ENCODE results near the gene NFATC2IP.
"Not testable (repeated sequence)": the region's sequence is repeated elsewhere in the genome, so short reads cannot be mapped to it uniquely, and the experiment has no call there.

The NFATC2IP gene

GRCh38 chr16:28967156-28967555, 16.4 kb downstream of the NFATC2IP start:
- H3K9me3 Mint-ChIP-seq, result no peaks in the 10 kb centered on the region
- H3K4me1 Mint-ChIP-seq, result no peaks in the 10 kb centered on the region
- no peak for TF ChIP-seq CTCF (IDR thresholded peaks at IDR 0.05)
- no peak overlapping the region for H3K27ac Mint-ChIP-seq
- no peak for DNase-seq
- H3K36me3 Mint-ChIP-seq (ENCODE audit: low read depth), result peaks cover 33% of the 10 kb centered on the region
- no peaks in the 10 kb centered on the region for H3K27me3 Mint-ChIP-seq (ENCODE audit: low read depth, poor library complexity)
- H3K4me3 Mint-ChIP-seq, result no peak overlapping the region

- peaks cover 11% of the 10 kb centered on the region for H3K36me3 Mint-ChIP-seq (ENCODE audit: low read depth)
Observed at GRCh38 chr16:28969696-28970095, 19.0 kb downstream of the NFATC2IP start.

DNA sequence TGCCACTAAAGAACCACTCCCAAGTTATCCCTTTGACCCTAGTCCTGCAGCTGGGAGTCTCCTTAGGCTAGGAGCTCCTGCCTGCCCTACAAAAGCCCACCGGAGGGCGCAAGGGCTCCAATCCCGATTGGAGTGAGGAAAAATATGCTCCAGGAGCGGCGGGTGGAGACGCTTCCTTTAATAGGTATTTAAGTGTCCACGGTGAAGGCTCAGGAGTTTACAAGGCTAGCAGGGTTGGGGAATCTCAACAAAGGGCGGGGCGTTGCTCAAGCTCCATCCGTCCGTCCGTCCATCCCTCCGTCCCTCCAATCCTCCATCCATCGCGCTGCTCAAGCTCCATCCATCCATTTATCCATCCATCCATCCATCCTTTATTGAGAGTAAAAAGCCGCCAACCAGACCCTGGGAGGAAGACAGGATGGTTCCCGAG, 23.3 kb downstream of the NFATC2IP start:
- H3K4me1 Mint-ChIP-seq, result peaks cover 27% of the 10 kb centered on the region
- peak; percentile 65 for TF ChIP-seq CTCF (IDR thresholded peaks at IDR 0.05)

More at GRCh38 chr16:28969696-28970095, 19.0 kb downstream of the NFATC2IP start:
- H3K4me3 Mint-ChIP-seq; H3K9me3 Mint-ChIP-seq; H3K27ac Mint-ChIP-seq; DNase-seq; H3K27me3 Mint-ChIP-seq (ENCODE audit: low read depth, poor library complexity): not testable (repeated sequence)
- peaks cover 13% of the 10 kb centered on the region for H3K4me1 Mint-ChIP-seq

DNA sequence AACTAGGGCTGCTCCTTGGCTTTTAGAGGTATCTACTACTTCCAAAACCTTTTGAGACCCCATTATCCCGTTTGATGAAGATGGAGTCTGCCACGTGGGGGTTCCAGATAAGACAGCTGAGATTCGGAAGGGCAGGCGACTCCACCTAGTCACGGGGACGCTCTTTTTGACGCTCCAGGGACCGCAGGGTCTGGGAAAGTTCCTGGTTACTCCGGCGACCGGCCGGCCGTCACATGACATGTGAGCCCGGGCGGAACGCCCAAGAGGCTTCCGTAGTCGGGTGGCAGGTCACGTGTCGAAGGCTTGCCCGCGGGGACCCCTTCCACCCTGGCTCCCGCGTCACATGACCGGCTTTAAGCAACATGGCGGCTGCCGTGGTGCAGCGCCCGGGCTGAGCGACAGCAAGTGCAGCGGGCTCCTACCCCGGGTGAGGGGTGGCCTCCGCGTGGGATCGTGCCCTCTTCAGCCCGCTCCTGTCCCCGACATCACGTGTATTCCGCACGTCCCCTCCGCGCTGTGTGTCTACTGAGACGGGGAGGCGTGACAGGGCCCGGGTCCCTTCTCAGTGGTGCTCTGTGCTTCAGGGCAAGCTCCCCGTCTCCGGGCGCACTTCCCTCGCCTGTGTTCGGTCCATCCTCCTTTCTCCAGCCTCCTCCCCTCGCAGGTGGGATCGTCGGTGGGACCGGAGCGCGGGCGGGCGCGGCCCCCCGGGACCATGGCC, 23.9 kb downstream of the NFATC2IP start, which contains the start of gene SPNS1:
Gene SPNS1 (plus strand): TSS at position 342 of the 721 bp plus-strand sequence. CDS start 374 bp downstream, at position 716.
- Mint-ChIP-seq H3K4me3 (peak within 1 kb of the TSS; percentile 93), H3K9me3 (no peaks in the 10 kb centered on the region), H3K36me3 (ENCODE audit: low read depth) (peaks cover 5% of the 10 kb centered on the region), H3K27ac (peak within 1 kb of the TSS; percentile 98), H3K4me1 (peaks cover 27% of the 10 kb centered on the region), H3K27me3 (ENCODE audit: low read depth, poor library complexity) (peaks cover 3% of the 10 kb centered on the region)
- DNase-seq, result peak; percentile 93
- no peak for TF ChIP-seq CTCF (IDR thresholded peaks at IDR 0.05)

More for the DNA sequence above, 23.3 kb downstream of the NFATC2IP start:
- DNase-seq, result peak; percentile 76
- H3K27ac Mint-ChIP-seq, result peak overlapping the region; percentile 98
- H3K36me3 Mint-ChIP-seq (ENCODE audit: low read depth), result peaks cover 5% of the 10 kb centered on the region
- peaks cover 3% of the 10 kb centered on the region for H3K27me3 Mint-ChIP-seq (ENCODE audit: low read depth, poor library complexity)
- H3K9me3 Mint-ChIP-seq, result no peaks in the 10 kb centered on the region
- peak overlapping the region; percentile 93 for H3K4me3 Mint-ChIP-seq

- TF ChIP-seq CTCF (IDR thresholded peaks at IDR 0.05), result no peak
- Mint-ChIP-seq H3K36me3 (ENCODE audit: low read depth) (peaks cover 5% of the 10 kb centered on the region), H3K4me1 (peaks cover 27% of the 10 kb centered on the region), H3K4me3 (peak overlapping the region; percentile 93), H3K27me3 (ENCODE audit: low read depth, poor library complexity) (peaks cover 3% of the 10 kb centered on the region), H3K9me3 (no peaks in the 10 kb centered on the region), H3K27ac (no peak overlapping the region)
- peak; percentile 16 for DNase-seq
Observed at GRCh38 chr16:28975158-28975599, 24.4 kb downstream of the NFATC2IP start.

DNA sequence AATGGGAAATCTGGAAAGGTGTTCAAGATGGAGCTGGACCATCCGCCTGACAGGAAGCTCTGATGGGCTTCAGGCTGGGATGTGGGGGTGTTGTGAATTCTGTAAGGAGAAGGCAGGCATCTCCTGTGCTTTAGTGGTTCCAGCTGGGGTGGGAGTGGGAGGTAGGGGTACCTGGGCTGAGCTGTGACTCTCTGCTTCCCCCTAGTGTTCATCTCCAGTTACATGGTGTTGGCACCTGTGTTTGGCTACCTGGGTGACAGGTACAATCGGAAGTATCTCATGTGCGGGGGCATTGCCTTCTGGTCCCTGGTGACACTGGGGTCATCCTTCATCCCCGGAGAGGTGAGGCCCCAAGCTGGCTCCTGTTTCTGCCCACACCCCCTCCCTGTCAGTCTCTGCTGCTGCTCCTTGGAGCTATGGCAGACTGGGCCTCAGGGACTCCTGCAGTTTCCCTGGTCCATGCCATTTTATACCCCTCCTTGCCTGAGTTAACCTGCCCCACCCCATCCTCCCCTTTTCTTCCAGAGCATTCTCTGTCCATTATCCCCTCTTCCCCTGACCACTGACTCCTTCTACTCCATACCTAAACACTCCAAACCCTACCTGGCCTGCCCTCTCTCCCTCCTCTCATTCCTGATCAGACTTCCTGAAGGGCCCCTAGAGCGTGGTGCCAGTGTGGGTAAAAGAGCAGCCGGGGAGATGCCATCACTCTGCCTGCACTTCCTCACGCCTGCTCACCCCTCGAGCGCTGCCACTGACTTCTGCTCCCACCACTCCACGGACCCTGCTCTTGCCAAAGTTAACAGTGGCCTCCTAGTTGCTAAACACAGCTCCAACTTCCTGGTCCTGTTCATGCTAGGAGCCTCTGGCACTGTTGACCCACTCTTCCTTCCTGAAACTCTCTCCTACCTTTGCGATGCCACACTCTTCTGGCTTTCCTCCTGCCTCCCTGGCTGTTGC, 27.2 kb downstream of the NFATC2IP start:
- H3K36me3 Mint-ChIP-seq (ENCODE audit: low read depth), result peaks cover 22% of the 10 kb centered on the region
- peak; percentile 15 for DNase-seq
- H3K27ac Mint-ChIP-seq, result no peak overlapping the region
- H3K4me3 Mint-ChIP-seq, result no peak overlapping the region
- H3K9me3 Mint-ChIP-seq, result no peaks in the 10 kb centered on the region
- H3K27me3 Mint-ChIP-seq (ENCODE audit: low read depth, poor library complexity), result peaks cover 3% of the 10 kb centered on the region
- H3K4me1 Mint-ChIP-seq, result peaks cover 27% of the 10 kb centered on the region
- TF ChIP-seq CTCF (IDR thresholded peaks at IDR 0.05), result peak; percentile 53

- not testable (repeated sequence) for H3K27me3 Mint-ChIP-seq (ENCODE audit: low read depth, poor library complexity); DNase-seq; H3K4me3 Mint-ChIP-seq; H3K27ac Mint-ChIP-seq; H3K9me3 Mint-ChIP-seq
- peaks cover 32% of the 10 kb centered on the region for H3K36me3 Mint-ChIP-seq (ENCODE audit: low read depth)
- H3K4me1 Mint-ChIP-seq, result peaks cover 12% of the 10 kb centered on the region
Observed at GRCh38 chr16:28980330-28980729, 29.6 kb downstream of the NFATC2IP start.

Data from nephron progenitor cell (in vitro differentiated cells).